Measurements from ENCODE around the gene UBR1. TPM values are rescaled to one million over a fixed set of nuclear protein-coding genes. Genes with fewer than 3 reads are reported as not detected.
"Not testable (repeated sequence)": the region's sequence is repeated elsewhere in the genome, so short reads cannot be mapped to it uniquely, and the experiment has no call there.

Gene UBR1
- total RNA-seq, 1 donor from 2014 or later, result 21.9 TPM

DNA sequence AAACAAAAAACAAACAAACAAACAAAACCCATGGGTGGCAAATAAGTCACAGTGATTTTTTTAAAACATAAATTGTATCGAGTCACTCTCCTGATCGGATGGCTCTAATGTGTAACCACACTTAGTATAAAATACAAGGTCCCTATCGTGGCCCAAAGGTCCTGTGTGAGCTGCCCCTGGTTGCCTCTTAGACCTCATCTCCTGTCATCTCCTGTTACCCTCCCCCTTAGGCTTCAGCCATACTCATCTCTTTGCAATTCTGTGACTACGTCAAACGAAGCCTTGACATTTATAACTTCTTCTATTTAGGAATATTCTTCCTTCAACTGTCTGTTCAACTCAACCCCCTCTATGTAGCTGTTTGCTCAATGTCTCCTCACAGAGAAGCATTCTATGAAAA is 141.4 kb downstream of the UBR1 start:
- no peak overlapping the region for H3K4me3 ChIP-seq
- no peaks in the 10 kb centered on the region for H3K27me3 ChIP-seq
- no peaks in the 10 kb centered on the region for H3K4me1 ChIP-seq
- H3K36me3 ChIP-seq, result peaks cover 0 to 59% of the 10 kb centered on the region in 2 donors
- TF ChIP-seq POLR2A (IDR thresholded peaks at IDR 0.05), result no peak
- TF ChIP-seq POLR2AphosphoS5 (IDR thresholded peaks at IDR 0.05; ENCODE audit: insufficient read depth in 1 of 2, low read depth in 1 of 2), result no peak
- TF ChIP-seq, protein P1, sequence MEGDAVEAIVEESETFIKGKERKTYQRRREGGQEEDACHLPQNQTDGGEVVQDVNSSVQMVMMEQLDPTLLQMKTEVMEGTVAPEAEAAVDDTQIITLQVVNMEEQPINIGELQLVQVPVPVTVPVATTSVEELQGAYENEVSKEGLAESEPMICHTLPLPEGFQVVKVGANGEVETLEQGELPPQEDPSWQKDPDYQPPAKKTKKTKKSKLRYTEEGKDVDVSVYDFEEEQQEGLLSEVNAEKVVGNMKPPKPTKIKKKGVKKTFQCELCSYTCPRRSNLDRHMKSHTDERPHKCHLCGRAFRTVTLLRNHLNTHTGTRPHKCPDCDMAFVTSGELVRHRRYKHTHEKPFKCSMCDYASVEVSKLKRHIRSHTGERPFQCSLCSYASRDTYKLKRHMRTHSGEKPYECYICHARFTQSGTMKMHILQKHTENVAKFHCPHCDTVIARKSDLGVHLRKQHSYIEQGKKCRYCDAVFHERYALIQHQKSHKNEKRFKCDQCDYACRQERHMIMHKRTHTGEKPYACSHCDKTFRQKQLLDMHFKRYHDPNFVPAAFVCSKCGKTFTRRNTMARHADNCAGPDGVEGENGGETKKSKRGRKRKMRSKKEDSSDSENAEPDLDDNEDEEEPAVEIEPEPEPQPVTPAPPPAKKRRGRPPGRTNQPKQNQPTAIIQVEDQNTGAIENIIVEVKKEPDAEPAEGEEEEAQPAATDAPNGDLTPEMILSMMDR (IDR thresholded peaks at IDR 0.05), result no peak
- intact Hi-C loops (cut with DNase I), result no loop called here
- H3K27ac ChIP-seq, result no peak overlapping the region
- no peaks in the 10 kb centered on the region for H3K9me3 ChIP-seq
- DNase-seq (ENCODE audit: extremely low spot score in 2 of 2), result no peak

DNA sequence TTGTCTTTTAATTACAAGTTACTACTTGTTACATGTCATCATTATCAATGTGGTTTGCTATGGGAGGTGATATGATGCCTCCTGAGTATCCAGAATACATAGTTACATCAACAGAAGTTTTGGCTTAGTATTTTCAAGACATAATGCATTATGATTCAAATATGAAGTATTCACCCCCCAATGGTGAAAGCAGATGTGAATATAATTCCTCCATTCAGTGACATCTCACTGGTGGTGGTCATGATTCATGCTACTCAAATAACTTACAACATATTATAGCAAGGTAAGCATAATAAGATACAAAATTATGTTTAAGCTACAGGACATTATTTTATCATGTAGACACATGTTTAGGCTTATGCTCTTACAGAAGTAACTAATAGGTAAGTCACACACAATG is 150.3 kb downstream of the UBR1 start:
- Histone ChIP-seq H3K4me1 (no peaks in the 10 kb centered on the region), H3K36me3 (peaks cover 0 to 79% of the 10 kb centered on the region in 2 donors), H3K9me3 (no peaks in the 10 kb centered on the region), H3K27ac (no peak overlapping the region), H3K4me3 (no peak overlapping the region), H3K27me3 (no peaks in the 10 kb centered on the region)
- DNase-seq (ENCODE audit: extremely low spot score in 2 of 2), result no peak
- TF ChIP-seq POLR2A (IDR thresholded peaks at IDR 0.05) (no peak), POLR2AphosphoS5 (IDR thresholded peaks at IDR 0.05; ENCODE audit: insufficient read depth in 1 of 2, low read depth in 1 of 2) (no peak)
- TF ChIP-seq, protein P1 (IDR thresholded peaks at IDR 0.05), result no peak
- intact Hi-C loops (cut with DNase I), result no loop called here

DNA sequence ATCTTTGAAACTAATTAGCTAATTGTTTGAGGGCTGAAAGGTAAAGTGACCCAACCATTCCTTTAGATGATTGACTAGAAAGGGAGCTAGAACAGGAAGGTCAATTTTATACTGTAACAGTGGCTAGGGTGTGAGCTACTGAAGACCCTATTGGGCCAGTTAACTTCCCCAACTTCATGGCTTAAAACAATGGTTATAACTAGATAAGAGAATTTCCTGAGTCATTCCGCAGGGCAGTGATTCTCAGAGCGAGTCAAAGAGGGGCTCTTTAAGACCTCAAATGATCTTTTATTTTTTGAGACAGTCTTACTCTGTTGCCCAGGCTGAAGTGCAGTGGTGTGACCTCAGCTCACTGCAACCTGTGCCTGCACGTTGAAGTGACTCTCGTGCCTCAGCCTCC is 151.5 kb downstream of the UBR1 start:
- intact Hi-C loops (cut with DNase I), result no loop called here
- no peak for DNase-seq (ENCODE audit: extremely low spot score in 2 of 2)
- H3K36me3 ChIP-seq, result peaks cover 0 to 79% of the 10 kb centered on the region in 2 donors
- no peak overlapping the region for H3K4me3 ChIP-seq
- no peaks in the 10 kb centered on the region for H3K4me1 ChIP-seq
- no peak for TF ChIP-seq POLR2A (IDR thresholded peaks at IDR 0.05)
- no peak for TF ChIP-seq POLR2AphosphoS5 (IDR thresholded peaks at IDR 0.05; ENCODE audit: insufficient read depth in 1 of 2, low read depth in 1 of 2)
- TF ChIP-seq, protein P1 (IDR thresholded peaks at IDR 0.05), result no peak
- H3K27me3 ChIP-seq, result no peaks in the 10 kb centered on the region
- H3K9me3 ChIP-seq, result no peaks in the 10 kb centered on the region
- no peak overlapping the region for H3K27ac ChIP-seq

DNA sequence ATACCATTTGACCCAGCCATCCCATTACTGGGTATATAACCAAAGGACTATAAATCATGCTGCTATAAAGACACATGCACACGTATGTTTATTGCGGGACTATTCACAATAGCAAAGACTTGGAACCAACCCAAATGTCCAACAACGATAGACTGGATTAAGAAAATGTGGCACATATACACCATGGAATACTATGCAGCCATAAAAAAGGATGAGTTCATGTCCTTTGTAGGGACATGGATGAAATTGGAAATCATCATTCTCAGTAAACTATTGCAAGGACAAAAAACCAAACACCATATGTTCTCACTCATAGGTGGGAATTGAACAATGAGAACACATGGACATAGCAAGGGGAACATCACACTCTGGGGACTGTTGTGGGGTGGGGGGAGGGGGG is 156.9 kb downstream of the UBR1 start:
- H3K27ac ChIP-seq; H3K27me3 ChIP-seq; H3K4me3 ChIP-seq; intact Hi-C loops (cut with DNase I); H3K4me1 ChIP-seq; H3K9me3 ChIP-seq; DNase-seq (ENCODE audit: extremely low spot score in 2 of 2): not testable (repeated sequence)
- H3K36me3 ChIP-seq, result peaks cover 0 to 69% of the 10 kb centered on the region in 2 donors

DNA sequence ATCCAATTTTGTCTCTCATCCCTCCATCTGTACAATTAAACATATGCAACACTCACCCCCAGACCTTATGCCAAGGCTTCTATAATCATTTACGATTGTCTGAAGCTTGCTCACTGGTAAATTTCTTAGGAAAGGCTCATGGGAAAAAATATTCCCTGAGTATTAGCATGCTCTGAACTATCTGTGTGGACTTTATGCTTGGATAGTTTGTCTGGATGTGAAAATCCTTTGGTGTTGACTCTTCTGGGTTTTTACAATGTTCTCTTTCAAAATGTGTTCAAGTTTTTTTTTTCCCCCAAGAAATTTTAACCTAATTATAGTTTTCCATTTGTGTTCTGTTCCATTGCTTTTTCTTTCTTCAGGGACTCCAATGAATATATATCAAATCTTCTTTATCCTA is 165.3 kb downstream of the UBR1 start:
- intact Hi-C loops (cut with DNase I), result no loop called here
- Histone ChIP-seq H3K9me3 (no peaks in the 10 kb centered on the region), H3K4me1 (no peaks in the 10 kb centered on the region), H3K27me3 (no peaks in the 10 kb centered on the region), H3K36me3 (peaks cover 0 to 20% of the 10 kb centered on the region in 2 donors), H3K4me3 (no peak overlapping the region), H3K27ac (no peak overlapping the region)
- DNase-seq (ENCODE audit: extremely low spot score in 2 of 2), result no peak
- TF ChIP-seq, protein P1 (IDR thresholded peaks at IDR 0.05), result no peak
- no peak for TF ChIP-seq POLR2AphosphoS5 (IDR thresholded peaks at IDR 0.05; ENCODE audit: insufficient read depth in 1 of 2, low read depth in 1 of 2)

DNA sequence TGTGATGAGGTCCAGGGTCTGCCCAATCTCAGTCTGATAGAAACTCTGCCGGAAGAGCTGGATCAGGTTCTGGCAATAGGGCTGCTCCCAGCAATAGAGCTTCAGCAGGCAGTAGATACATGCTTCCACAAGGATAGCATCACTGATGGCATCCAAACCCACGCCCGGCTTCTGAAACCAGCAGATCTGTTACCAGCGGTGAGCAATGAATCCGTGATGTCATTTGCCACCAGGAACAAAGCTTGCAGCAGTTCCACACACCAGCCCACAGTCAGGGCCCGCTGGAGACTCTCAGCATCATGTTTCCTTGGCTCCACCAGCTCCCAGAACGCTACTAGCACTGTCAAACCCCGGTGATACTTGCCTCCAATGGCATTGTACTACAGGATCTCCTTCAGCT is 166.0 kb downstream of the UBR1 start:
- no peaks in the 10 kb centered on the region for H3K4me1 ChIP-seq
- no peak for DNase-seq (ENCODE audit: extremely low spot score in 2 of 2)
- H3K9me3 ChIP-seq, result no peaks in the 10 kb centered on the region
- peaks cover 0 to 13% of the 10 kb centered on the region in 2 donors for H3K36me3 ChIP-seq
- no peaks in the 10 kb centered on the region for H3K27me3 ChIP-seq
- intact Hi-C loops (cut with DNase I), result no loop called here
- no peak overlapping the region for H3K4me3 ChIP-seq
- TF ChIP-seq, protein P1 (IDR thresholded peaks at IDR 0.05), result no peak
- TF ChIP-seq POLR2A (IDR thresholded peaks at IDR 0.05), result no peak
- TF ChIP-seq POLR2AphosphoS5 (IDR thresholded peaks at IDR 0.05; ENCODE audit: insufficient read depth in 1 of 2, low read depth in 1 of 2), result no peak
- no peak overlapping the region for H3K27ac ChIP-seq
